Vagina (tissue), 2 donors: ENCODE data around the gene PPP2R2C. TPM values are rescaled to one million over a fixed set of nuclear protein-coding genes. Genes with fewer than 3 reads are reported as not detected.

Experiments used
- DNase-seq, 2 donors: peaks; one replicate each; pipeline ENCODE4 v3.0.0-alpha.2; 2017; ENCODE audit errors: extremely low spot score in 2 of 2
- H3K27ac ChIP-seq: fragments of 200-600 bp; sonication (generic); one replicate; pipeline ENCODE4 v1.5.1; 2019
- H3K27me3 ChIP-seq: fragments of 200-600 bp; sonication (generic); one replicate; pipeline ENCODE4 v1.5.1; 2019
- H3K36me3 ChIP-seq, 2 donors: fragments of 200-600 bp; sonication (generic); one replicate each; pipeline ENCODE4 v1.5.1; 2017 to 2019
- H3K4me1 ChIP-seq: fragments of 200-600 bp; sonication (generic); one replicate; pipeline ENCODE4 v1.5.1; 2019
- H3K4me3 ChIP-seq, 2 donors: fragments of 200-600 bp; sonication (generic); 1 replicate in 1 of 2; 2 replicates in 1 of 2; pipeline ENCODE4 v1.5.1; 2016 to 2019
- H3K9me3 ChIP-seq: fragments of 200-600 bp; sonication (generic); one replicate; pipeline ENCODE4 v1.5.1; 2019
- CTCF ChIP-seq, 3 experiments: fragments of 450-650 bp in 2 of 3; fragments of 200-600 bp in 1 of 3; sonication (generic) in 1 of 3; IDR thresholded peaks; one replicate each; pipeline ENCODE4 v1.5.1; 2017 to 2019; ENCODE audit warnings: antibody characterized with exemption in 3 of 3, mild to moderate bottlenecking in 2 of 3, moderate library complexity in 2 of 3
- POLR2A ChIP-seq, 2 donors: fragments of 450-650 bp; IDR thresholded peaks; one replicate each; pipeline ENCODE4 v1.6.1; 2017; ENCODE audit warnings: antibody characterized with exemption in 2 of 2, mild to moderate bottlenecking in 2 of 2, moderate library complexity in 2 of 2
- POLR2AphosphoS5 ChIP-seq, 2 donors: sonication (generic); formaldehyde crosslinking; IDR thresholded peaks; one replicate each; pipeline ENCODE4 v1.9.0; 2017; ENCODE audit warnings: antibody characterized with exemption in 2 of 2, mild to moderate bottlenecking in 2 of 2, low read depth in 1 of 2; ENCODE audit not compliant: insufficient read depth in 1 of 2
- intact Hi-C: fragments of 100-400 bp; cut with DNase I; formaldehyde crosslinking; loops from one replicate; pipeline ENCODE4 v1.15.1; 2023
- total RNA-seq: library from RNA; depleted of rRNA; stranded (reverse); fragments of >200 nt; gene quantifications from one replicate; pipeline ENCODE4 v1.2.3, GENCODE V29; 2016

PPP2R2C gene
- total RNA-seq, 1 donor from 2014 or later = 17.2 TPM

GRCh38 chr4:6287017-6287788 lies 185.2 kb downstream of the PPP2R2C start:
- H3K4me1 ChIP-seq = peaks cover 11% of the 10 kb centered on the region
- peaks cover 0 to 39% of the 10 kb centered on the region in 2 donors for H3K36me3 ChIP-seq
- H3K27me3 ChIP-seq = no peaks in the 10 kb centered on the region
- H3K4me3 ChIP-seq = no peak overlapping the region
- intact Hi-C loops = no loop called here
- no peak overlapping the region for H3K27ac ChIP-seq
- no peak for TF ChIP-seq POLR2A (IDR thresholded peaks at IDR 0.05)
- no peak for TF ChIP-seq POLR2AphosphoS5 (IDR thresholded peaks at IDR 0.05; ENCODE audit: insufficient read depth in 1 of 2, low read depth in 1 of 2)
- TF ChIP-seq CTCF (IDR thresholded peaks at IDR 0.05) = no peak
- no peak for DNase-seq
- H3K9me3 ChIP-seq = no peaks in the 10 kb centered on the region

- Histone ChIP-seq H3K9me3 (no peaks in the 10 kb centered on the region), H3K27me3 (no peaks in the 10 kb centered on the region), H3K27ac (no peak overlapping the region), H3K36me3 (peaks cover 0 to 13% of the 10 kb centered on the region in 2 donors), H3K4me1 (peaks cover 50% of the 10 kb centered on the region), H3K4me3 (no peak overlapping the region)
- intact Hi-C loops = no loop called here
- no peak for DNase-seq
- TF ChIP-seq CTCF (IDR thresholded peaks at IDR 0.05) (no peak), POLR2A (IDR thresholded peaks at IDR 0.05) (no peak), POLR2AphosphoS5 (IDR thresholded peaks at IDR 0.05; ENCODE audit: insufficient read depth in 1 of 2, low read depth in 1 of 2) (no peak)
These were observed 189.1 kb downstream of the PPP2R2C start for GRCh38 chr4:6283282-6283681.

GRCh38 chr4:6282314-6282771 lies 190.1 kb downstream of the PPP2R2C start:
- H3K4me3 ChIP-seq = no peak overlapping the region
- no peak for DNase-seq
- intact Hi-C loops = no loop called here
- peaks cover 59% of the 10 kb centered on the region for H3K4me1 ChIP-seq
- H3K27ac ChIP-seq = peak overlapping the region; percentile 66
- H3K9me3 ChIP-seq = no peaks in the 10 kb centered on the region
- H3K36me3 ChIP-seq = peaks cover 0 to 13% of the 10 kb centered on the region in 2 donors
- no peaks in the 10 kb centered on the region for H3K27me3 ChIP-seq
- TF ChIP-seq CTCF (IDR thresholded peaks at IDR 0.05) (no peak), POLR2A (IDR thresholded peaks at IDR 0.05) (no peak), POLR2AphosphoS5 (IDR thresholded peaks at IDR 0.05; ENCODE audit: insufficient read depth in 1 of 2, low read depth in 1 of 2) (no peak)

GRCh38 chr4:6281436-6282313 lies 190.7 kb downstream of the PPP2R2C start:
- no peak for DNase-seq
- Histone ChIP-seq H3K4me3 (no peak overlapping the region), H3K36me3 (peaks cover 0 to 11% of the 10 kb centered on the region in 2 donors), H3K4me1 (peaks cover 66% of the 10 kb centered on the region), H3K9me3 (no peaks in the 10 kb centered on the region), H3K27me3 (no peaks in the 10 kb centered on the region), H3K27ac (peak overlapping the region; percentile 66)
- TF ChIP-seq POLR2AphosphoS5 (IDR thresholded peaks at IDR 0.05; ENCODE audit: insufficient read depth in 1 of 2, low read depth in 1 of 2) (peak in 1 of 2 donors; percentile 36), CTCF (IDR thresholded peaks at IDR 0.05) (no peak), POLR2A (IDR thresholded peaks at IDR 0.05) (no peak)
- intact Hi-C loops = no loop called here
